ENCODE measurements around the gene MARK4. TPM values are rescaled to one million over a fixed set of nuclear protein-coding genes. Genes with fewer than 3 reads are reported as not detected.

MARK4 gene
- total RNA-seq, 4 donors from 2014 or later, result 10.2 to 26.2 (median 14.4) TPM

DNA sequence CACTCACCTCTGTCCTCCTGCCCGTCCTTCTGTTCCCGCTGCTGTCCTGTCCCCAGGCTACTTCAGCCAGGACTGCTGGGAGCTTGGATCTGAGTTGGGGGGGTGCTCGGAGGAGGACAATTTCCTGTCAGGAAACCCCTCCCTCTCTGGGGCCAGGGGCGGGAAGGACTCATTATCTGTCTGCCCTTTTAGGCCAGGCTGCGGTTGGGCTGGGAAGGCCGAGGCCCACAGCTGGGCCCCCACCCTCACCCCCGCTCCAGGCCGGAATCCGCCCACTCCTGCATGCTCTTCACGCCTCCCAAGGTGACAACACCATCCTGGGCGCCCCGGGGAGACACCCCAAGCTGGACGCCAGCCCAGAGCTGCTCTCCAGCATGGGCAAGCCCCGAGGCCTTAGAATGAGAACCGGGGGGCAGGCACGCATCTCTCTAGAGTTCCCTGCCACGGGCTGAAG, 5.7 kb upstream of the MARK4 start, which contains the start of gene EXOC3L2:
EXOC3L2 (minus strand) TSS at position 74 of the 454 bp plus-strand sequence. CDS start 6,362 bp downstream, outside the sequence.
- no peak for TF ChIP-seq CTCF (IDR thresholded peaks at IDR 0.05; ENCODE audit: low read depth)

DNA sequence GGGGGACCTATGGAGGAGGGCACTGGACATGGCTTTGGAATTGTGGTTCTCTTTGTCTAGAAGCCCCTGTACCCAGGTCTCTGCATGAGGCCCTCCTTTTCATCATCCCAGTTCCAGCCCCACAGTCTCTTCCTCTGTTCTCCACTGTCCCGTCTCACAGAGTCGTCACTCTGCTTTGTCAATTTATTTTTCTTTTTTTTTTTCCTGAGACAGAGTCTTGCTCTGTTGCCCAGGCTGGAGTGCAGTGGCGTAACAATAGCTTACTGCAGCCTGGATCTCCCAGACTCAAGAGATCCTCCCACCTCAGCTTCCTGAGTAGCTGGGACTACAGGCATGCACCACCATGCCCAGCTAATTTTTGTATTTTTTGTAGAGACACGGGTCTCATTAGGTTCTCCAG, 5.2 kb upstream of the MARK4 start:
- TF ChIP-seq CTCF (IDR thresholded peaks at IDR 0.05; ENCODE audit: low read depth), result no peak

GRCh38 chr19:45247136-45247535, 3.9 kb upstream of the MARK4 start:
- TF ChIP-seq CTCF (IDR thresholded peaks at IDR 0.05; ENCODE audit: low read depth), result no peak

- TF ChIP-seq CTCF (IDR thresholded peaks at IDR 0.05; ENCODE audit: low read depth), result no peak
These were observed 1.6 kb upstream of the MARK4 start for GRCh38 chr19:45249261-45250033.

GRCh38 chr19:45250216-45250831, 747 bp upstream of the MARK4 start:
- no peak for TF ChIP-seq CTCF (IDR thresholded peaks at IDR 0.05; ENCODE audit: low read depth)

GRCh38 chr19:45251452-45252354, 632 bp downstream of the MARK4 start:
- no peak for TF ChIP-seq CTCF (IDR thresholded peaks at IDR 0.05; ENCODE audit: low read depth)
